ENCODE data around the gene MED9.

MED9 gene

DNA sequence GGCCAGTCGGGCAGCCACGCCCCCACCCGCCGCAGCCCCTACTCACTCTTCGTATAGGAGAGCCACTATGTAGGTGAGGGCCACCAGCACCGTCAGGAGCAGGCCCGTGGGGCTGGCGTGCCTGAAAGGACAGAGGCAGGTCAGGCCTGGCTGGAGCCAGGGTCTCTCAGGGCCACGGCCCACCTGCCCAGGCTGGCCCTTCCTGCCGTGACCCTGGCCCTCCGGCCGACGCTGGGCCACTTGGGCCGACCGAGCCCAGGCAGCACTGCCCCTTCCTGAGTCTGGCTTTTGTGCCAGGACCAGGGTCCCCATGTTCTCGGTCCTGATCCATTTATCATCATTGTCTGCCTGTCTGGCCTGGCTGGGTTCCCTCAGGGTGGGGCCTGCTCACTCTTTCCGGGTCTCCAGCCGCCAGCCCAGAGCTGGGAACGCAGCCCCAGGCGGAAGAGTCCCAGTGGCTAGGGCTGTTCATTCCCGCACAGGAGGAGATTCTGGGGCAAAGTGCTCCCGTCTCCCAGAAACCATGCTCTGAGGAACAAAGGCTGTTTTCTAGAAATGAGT is 29.5 kb downstream of the MED9 start:
- no peak for DNase-seq

DNA sequence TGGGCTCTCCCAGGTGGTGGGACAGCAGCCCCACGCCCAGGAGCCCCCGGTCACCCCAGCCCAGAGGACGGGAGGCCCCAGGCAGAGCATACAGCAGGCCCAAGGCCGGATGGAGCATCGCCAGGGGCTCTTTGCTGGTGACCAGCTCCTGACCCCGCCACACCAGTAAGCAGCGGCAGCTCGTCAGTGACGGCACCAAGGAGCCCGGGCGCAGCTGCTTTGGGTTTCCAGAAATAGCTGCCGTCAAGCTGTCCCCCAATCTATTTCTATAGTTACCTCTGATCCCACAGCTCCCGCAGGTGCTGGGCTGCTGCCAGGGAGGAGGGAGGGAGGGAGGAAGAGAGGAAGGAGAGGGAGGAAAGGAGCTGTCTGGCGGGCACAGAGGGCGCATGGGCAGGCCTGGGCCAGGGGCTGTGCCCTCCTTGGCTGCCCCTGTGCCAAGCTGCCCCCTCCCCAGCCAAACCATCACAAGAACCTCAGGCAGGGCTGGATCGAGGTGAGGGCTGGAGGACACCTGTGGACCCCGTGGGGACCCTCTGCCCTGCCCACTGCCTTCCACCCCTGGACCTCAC is 30.2 kb downstream of the MED9 start:
- DNase-seq, result no peak

DNA sequence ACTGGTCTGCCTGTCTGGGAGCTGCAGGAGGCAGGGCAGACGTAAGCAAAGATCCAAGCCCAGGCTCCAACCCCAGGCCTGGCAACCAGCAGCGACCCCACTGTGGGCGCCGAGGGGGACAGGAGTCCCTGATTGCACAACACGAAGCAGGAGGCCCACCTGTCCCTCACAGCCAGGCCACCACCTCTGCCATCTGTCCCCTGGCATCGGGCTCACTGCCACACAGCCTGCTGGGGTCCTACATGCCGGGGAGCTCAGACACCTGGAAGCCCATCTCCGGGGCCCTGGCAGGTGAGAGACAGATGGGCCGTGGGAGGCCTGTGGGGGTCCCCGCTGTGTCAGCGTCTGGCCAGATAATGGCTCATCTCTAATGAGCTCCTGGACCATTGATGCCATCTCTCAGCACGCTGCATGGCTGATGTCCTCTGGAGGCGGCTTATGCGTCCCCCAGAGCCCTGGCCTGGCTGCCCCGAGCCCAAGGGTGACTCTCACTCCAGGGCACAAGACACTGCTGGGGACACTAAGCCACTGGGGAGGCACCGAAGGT is 30.7 kb downstream of the MED9 start:
- DNase-seq, result no peak

DNA sequence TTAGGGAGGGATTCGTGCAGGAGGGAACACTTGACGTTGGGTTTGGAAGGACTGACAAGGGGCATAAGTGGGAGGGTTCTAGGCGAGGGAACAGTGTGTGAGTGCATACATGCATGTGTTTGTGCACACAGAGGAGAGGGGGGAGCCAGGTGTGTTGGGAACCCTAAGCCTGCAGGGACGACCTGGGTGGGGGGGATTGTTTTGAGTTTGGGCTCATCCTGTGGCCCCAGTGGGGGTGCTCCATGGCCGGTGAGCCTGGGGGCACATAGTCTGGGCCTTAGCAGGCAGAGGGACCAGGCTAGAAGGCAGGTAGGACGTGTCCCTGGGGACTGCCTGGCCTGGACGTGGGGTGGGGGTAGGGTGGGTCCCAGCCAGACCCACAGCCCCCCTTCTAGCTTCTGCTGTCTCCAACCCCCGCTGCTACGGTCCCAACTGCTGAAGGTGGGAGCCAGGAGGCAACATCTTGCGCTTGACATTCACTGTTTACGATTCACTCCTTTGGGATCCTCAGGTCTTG is 31.3 kb downstream of the MED9 start:
- no peak for DNase-seq

DNA sequence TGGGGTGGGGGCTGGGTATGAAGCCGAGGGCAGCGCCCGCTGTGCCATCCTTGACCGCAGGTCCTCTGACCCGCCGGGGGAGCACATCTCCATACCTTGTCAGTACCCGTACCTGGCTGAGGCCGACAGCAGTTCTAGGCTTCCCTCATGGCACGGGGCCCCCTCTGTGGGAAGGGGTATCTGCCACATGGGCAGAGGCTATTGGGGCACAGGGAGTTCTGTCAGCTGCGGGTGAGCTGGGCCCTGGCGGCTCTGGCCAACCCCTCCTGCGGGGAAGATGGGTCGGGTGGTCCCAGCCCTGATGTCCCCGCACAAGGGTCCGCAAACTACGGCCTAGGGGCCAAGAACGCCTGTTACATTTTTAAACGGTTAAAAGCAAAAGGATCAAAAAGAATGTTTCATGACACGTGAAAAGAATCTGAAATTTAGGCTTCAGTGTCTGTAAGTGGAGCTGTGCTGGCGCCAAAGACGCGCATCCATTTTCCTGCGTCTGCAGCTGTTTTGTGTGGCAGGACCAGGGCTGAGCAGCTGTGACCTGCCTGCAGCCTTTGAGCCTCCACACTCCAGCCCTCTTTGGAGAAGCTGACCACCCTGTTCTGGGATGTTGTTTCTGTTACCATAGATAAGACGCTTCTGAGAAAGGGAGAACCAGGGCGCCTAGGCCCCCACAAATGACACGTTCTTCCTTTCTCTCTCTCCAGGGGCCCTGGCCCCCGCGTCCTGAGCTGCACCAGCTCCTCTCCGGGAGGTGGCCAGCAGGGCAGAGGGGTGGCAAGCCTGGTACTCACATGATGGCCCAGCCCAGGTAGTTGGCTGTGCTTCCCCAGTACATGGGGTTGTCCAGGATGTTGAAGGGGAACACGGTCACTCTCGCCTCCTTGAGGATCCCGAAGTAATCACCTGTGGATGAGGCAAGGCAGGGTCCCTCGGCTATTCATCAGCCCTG is 32.1 kb downstream of the MED9 start:
- DNase-seq, result no peak

DNA sequence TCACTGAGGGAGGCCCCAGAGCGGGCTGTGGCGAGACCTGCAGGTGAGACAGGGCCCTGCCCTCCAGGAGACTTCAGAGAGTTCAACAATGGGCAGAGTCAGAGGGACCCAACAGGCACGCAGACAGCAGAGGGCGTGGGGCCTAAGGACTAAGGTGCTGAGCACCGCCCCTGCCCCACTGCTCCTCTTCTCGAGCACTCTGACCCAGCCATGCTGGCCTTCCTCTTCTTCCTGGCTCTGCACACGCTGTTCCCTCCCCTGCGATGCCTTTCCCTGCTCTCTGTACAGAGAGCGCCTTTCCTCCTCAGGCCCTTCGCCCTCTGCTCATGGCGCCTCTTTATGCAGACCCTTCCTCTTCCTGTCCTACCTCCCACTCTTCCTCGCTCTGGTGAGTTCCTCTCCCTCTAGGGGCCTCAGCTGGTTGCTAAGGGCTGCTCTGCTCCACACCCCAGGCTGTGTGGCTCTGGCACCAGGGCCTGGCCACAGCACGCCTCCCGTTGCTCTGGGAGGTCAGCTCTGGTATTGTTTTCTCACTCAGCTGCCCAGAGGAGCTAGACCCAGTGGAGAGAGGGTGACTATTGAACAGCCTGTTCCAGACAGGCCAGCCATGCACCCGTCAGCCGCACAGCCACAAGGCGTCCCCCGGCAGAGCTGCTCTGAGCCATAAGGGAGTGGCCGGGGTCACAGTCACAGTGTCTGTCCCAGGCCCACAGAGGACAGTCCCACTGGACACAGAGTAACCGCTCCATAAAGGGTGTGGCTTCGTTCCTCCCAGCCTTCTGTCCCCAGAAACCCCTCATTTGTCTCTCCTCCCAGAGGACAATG is 33.0 kb downstream of the MED9 start:
- DNase-seq, result no peak

DNA sequence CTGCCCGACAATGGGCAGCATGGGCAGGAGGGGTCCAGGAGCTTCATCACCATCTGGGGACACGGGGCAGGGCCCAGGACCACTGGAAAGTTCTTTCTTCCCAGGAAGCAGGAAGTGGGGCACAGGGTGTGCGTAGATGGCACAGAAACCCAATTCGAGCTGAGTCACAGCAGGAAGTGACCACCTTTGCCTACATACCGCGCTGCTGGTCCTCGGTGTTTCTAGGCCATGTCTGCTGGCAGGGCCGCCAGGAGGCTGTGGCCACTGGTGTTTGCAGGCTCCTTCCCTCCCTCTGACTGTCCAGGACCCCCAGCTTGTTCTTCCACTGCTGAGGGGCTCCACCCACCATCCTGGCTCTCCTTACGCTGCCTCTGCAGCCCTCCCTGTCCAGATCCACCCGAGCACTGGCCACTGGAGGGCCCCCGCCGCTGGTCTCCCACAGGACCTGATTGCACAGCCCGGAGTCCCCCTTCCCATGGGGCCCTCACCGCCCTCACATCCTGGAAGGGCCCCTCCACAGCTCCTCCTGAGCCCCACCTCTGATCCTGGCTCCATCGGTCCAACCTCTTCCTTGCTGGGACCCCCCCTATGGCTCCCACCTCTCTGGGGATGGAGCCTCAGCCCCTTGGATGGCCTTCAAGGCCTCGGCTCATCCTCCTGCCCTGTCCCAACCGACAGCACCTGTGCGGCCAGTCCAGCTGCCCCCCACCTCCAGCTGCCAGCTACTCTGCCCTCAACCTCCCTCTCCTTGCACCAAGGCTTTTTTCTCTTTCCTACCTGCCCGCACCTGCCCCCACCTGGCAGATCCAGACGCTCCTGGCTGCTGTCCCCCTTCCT is 33.9 kb downstream of the MED9 start:
- no peak for DNase-seq

DNA sequence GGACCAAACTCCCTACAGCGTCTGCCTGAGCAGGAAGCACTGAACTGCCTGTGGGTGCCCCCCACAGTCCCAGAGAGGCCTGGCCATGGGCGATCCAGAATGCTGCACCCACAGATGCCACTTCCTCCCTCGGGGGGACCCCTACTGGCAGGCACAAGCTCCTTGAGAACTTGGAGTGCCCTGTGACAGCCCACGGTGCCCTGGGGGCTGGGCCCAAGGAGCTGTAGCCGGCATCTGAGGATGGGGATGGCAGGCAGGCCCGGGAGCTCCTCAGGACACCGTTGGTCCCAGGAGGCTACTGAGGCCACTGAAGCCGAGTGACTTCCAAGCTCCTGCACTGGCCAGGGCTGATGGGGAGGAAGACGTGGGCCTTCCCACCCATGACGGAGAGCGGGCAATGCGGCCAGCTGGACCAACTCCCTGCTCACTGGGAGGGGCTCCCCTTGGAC is 34.5 kb downstream of the MED9 start:
- no peak for DNase-seq

DNA sequence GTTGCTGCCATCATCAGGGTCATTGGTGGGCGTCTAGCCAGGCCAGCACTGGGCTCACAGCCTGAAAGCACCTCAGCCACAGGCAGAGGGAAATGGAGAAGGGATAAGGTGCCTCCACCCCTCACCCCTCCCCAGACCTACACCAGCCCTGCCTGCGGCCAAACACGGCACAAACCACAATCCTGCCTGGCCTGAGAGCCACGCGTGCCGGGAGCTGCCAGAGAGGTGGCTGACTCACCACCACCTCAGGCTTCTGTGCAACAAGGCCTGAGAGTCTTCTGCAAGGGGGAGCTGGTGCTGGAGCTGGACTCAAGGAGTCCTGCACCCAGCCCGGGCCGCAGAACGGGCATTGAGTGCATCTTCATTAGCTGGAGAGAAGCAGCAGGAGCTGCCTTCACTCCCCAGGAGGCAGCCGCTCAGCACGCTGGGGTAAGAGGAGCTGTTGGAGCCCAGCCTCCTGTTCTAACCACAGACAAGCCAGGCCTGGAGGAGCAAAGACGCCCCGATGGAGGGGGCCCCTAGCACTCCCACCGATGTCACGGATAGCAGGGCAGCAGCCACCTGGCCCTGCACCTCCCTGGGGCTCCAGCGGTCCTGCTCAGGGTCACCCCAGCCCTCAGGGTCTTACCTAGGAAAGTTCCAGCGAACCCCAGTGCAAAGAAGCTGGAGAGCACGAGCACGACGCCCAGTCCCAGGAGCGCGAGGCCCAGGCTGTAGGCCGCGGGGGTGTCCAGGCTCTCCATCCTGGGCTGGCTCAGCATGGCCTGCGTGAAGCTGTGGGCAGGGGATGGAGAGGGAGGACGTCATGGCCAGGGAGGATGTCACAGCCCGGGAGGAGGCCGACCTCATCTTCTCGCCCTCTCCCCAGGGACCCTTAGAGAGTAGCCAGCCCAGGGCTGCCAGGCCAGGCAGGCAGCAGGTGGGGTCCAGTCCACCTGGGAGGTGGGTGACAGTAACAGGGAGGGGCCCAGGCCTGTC is 35.4 kb downstream of the MED9 start:
- DNase-seq, result no peak

DNA sequence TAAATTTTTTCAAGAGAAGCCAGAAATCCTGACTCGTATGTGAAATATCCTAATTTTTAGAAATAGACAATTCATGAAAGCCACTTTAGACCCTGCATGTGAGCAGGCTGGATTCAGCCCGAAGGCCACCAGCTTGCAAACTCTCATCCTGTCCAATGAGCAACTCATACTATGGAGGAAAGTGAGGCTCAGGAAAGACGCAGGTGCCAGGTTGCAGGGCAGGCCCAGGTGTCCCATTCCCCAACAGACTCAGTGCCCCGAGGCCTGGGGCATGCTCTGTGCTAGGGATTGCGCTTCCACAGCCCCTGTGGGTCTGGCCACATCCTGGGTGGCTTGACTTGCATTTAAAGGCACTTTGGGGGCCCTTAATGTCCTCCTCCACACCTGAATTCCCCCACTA is 36.1 kb downstream of the MED9 start:
- no peak for DNase-seq

DNA sequence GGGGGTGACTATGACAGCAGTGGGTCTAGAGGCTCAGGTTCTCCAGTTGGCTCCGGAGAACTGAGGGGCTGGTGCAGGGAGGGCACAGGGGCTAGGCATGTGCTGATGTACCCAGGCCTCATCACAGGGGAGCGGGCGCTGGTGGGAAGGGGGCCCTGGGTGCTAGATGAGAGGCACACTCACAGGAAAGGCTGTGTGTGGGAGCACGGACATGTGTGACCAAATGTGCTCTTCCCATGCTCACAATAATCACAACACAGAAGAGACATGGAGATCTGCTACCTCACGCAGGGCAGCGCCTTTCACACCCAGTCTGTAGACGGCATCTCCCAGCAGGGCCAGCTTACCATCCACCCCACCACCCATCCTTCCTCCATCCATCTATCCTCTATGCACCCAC is 36.8 kb downstream of the MED9 start:
- no peak for DNase-seq

DNA sequence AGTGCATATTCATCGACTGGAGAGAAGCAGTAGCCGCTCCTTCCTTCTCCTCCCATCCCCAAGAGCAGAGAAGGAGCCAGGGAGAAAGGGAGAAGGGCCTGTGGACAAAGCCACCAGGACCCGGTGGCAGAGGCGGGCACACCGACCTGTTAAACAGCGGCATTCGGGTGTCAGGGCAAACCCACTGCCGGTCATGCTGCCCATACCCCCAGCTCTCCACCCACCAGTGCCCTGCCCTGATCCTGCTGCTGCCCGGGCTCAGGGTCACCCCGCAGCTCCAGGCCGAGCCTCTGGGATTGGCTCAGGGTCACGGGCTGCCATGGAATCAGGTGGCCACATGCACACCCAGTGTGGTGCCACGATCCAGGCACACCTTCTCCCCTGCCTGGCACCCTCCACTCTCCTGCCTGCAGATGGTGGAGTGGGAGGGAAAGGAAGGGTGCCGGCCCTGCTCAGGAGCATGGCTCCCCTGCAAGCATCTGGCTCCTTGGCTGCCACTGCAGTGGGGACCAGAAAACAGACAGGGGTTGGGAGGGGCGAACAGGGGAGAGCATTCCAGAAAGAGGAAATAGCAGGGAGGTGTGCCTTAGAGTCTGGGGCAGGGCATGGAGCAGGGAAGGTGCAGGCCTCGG is 37.7 kb downstream of the MED9 start:
- no peak for DNase-seq

DNA sequence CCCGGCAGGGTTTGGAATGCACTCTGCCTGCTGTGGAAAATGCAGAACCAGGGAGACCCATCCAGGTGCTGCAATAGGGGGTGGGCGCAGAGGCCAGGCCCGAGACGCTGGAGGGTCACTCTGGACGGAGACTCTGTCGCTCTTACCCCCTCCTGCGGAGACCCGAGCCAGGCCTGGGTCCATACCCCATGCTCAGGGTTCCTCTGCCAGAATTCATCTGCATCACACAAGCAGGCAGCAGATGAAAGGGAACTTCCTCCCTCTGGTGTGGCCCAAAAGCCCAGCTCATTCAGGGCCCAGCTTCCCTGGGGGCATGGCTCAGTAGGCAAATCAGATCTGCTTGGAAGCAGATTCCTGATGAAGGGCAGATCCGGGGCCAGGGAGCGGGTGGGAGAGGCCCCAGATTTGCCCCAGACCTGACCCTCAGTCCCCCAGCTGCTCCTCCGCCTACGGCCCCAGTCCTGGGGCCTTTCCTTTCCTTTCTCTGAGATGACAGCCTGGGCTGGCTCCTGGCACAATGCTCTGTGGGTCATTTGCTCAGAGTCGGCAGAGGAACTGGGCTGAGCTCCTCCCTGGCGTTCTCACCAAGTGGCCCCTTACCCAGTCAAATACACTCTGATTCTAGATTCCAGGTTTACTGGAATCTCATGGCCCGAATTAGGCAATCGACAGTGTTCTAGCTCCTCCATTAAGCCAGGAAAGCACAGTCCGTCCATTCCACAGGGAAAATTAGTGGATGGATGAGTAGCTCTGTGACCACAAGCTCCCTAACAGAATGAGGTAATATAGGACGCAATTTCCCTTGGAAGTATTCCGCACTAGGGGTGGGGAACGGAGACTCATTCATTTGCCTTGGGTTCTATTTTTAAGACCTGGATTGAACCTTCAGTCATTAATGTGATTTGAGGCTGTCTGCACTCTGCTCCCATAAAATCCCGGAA is 38.5 kb downstream of the MED9 start:
- no peak for DNase-seq

DNA sequence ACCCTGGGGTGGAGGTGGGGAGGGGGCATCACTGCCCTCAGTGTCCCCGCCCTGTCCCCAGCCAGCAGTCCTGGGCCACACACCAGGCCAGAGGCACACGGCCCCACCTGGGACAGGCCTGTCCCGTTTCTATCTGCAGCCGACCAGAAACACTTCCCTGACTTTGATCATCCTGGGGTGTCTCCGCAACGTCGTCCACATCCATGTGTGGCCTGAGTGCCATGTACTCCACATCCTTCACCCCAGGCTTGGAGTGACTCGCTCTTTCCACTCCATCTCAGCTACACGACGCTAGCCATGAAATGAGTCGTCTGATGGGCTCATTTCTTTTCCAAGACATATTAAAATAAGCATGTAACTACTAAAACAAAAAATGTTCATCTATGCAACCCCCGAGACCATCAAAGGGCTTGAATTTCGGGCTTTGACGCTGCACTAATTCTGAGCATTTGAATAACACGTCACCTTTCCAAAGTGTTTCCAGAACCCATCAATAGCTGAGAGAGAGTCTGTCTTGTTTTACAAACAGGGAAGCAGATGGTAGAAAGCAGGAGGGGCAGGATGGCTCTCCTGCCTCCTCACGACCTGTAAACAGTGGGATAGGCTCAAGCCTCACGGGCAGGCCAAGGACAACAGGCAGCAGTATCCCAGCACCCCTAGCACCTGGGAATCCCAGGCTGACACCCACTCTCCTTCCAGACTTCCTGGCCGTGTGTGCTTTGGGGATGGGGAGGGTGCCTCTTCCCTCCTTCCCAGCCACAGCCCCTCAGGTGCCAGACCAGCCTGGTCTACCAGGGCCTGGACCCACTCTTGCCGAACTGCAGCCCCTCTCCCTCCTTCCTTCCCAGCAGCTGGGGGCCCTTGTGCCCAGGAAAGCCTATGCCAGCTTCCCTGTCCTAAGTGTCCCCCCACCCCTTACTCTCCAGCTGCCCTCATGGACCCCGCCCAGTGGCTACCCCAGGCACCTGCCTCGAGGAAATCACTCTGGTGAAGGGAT is 39.4 kb downstream of the MED9 start:
- DNase-seq, result no peak

DNA sequence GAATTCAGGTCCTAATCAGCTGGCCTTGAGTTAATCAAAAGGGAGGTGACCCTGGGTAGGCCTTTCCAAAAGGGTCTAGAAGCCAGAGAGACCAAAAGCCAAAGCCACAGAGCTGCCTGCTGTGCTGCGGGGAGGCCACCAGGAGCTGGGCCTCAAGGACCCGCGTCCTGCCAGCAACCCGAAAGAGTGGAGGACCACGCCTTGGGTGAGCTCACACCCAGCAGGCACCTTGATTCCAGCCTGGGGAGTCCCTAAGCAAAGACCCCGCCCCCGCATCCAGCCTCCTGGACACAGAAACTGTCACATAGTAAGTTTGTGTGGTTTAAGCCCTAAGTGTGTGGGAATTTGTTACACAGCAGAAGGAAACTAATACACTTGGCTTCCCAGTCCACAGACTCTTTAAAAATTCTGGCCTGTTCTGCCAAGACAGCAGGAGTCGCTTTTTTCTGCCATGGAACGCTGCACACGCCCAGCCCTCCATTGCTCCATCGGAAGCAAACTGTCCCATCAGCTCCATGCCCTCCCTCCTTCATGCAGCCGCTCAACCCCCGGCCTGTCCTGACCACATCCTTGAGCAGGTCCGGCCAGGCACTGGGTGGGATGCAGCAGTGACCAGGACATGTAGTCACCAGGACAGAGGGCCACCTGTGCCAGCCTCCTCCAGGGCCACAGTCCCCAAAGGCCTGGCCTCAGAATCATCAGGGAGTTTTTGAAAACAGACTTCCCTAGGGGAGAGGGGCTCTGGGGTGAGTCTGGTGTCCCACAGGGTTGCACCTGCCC is 40.3 kb downstream of the MED9 start:
- DNase-seq, result no peak

DNA sequence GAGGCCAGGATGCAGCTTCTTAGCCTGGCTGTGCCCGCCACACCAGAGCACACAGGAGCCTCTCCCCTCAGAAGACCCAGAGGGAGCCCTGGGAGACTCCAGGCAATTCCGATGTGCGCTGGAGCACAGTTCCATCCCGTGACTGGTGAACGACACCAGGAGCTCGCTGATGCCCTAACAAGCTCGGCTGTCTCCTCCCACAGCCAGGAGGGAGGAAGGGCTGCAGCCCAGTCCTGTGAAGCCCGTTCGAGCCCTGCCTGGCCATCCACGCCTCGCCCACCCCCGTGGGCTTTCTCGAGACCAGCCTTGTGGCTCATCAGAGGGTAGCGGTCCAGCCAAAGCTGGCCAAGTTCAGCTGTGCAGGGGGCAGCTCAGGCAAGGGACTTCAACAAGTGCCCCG is 41.2 kb downstream of the MED9 start:
- no peak for DNase-seq

DNA sequence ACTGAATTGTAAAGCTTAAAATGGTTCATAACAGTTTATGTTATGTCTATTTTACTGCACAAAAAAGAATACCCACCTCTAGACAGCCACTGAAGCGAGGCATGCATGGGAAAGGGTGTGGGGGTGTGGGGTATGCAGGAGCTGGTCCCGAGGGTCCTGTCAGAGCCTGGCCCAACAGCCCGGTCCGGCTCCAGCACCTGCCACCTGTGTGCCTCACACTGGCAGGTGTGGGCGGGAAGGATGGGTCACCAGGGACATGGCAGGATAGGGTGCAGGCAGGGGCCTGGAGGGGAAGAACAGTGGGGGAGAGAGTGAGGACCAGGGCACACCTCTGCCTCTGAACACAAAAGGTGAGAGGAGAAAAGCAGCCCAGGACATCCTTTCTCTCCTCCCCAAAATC is 42.2 kb downstream of the MED9 start:
- DNase-seq, result no peak

Data from NCI-H1048 (cell line).